Right lobe of liver (tissue), 6 donors: ENCODE data around the gene ASB7. TPM values are rescaled to one million over a fixed set of nuclear protein-coding genes. Genes with fewer than 3 reads are reported as not detected.
"Not testable (repeated sequence)": the region's sequence is repeated elsewhere in the genome, so short reads cannot be mapped to it uniquely, and the experiment has no call there.

Source experiments
- ATAC-seq, 4 donors: fragments of 200-7000 bp; cut with Tn5 transposase; one replicate each; pipeline ENCODE4 v1.9.1; 2020; ENCODE audit warnings: mild to moderate bottlenecking in 4 of 4, moderate library complexity in 4 of 4
- DNase-seq, 3 donors: peaks; one replicate each; pipeline ENCODE4 v3.0.0-alpha.2; 2020
- H3K27ac ChIP-seq, 3 donors: fragments of 200-600 bp; one replicate each; pipeline ENCODE4 v1.8.0; 2022
- H3K27me3 ChIP-seq, 2 donors: fragments of 200-600 bp; one replicate each; pipeline ENCODE4 v1.8.0; 2022
- H3K36me3 ChIP-seq, 4 donors: fragments of 200-600 bp; sonication (generic) in 1 of 4; one replicate each; pipeline versions ENCODE4 v1.5.1 to v1.8.0; 2017 to 2022; ENCODE audit warnings: control low read depth in 1 of 4
- H3K4me1 ChIP-seq, 4 donors: fragments of 200-600 bp; sonication (generic) in 1 of 4; one replicate each; pipeline versions ENCODE4 v1.5.1 to v1.8.0; 2017 to 2022; ENCODE audit warnings: control low read depth in 1 of 4
- H3K4me3 ChIP-seq, 3 donors: fragments of 200-600 bp; one replicate each; pipeline ENCODE4 v1.8.0; 2022
- H3K9me3 ChIP-seq, 4 donors: fragments of 200-600 bp; sonication (generic) in 1 of 4; one replicate each; pipeline versions ENCODE4 v1.5.1 to v1.8.0; 2017 to 2022; ENCODE audit warnings: control low read depth in 1 of 4
- CTCF ChIP-seq, 4 donors: fragments of 200-600 bp in 3 of 4; fragments of 450-650 bp in 1 of 4; IDR thresholded peaks; one replicate each; pipeline versions ENCODE4 v1.5.1 to v1.8.0; 2016 to 2022; ENCODE audit warnings: antibody characterized with exemption in 4 of 4, mild to moderate bottlenecking in 2 of 4
- POLR2A ChIP-seq: fragments of 450-650 bp; IDR thresholded peaks from one replicate; pipeline ENCODE4 v1.6.1; 2017; ENCODE audit warnings: antibody characterized with exemption, mild to moderate bottlenecking
- WGBS: methylation state at CpG from one replicate; pipeline ENCODE4 v1.1.6; 2018; ENCODE audit warnings: low coverage, low lambda C conversion rate; ENCODE audit not compliant: insufficient coverage; ENCODE audit errors: missing lambda C conversion rate; 5-methylcytosine and 5-hydroxymethylcytosine counted together
- intact Hi-C, 2 donors: fragments of 100-400 bp; cut with DNase I; formaldehyde crosslinking; loops; one replicate each; pipeline versions ENCODE4 v1.11.2 to v1.14.1; 2022
- total RNA-seq, 6 experiments: library from RNA; depleted of rRNA in 2 of 6; stranded (reverse); fragments of >200 nt in 2 of 6; fragmentation: NEBNext Ultra II Directional in 3 of 6; extraction: Animal tissue kit (Norgen Biotek cat#: 25700) in 3 of 6; gene quantifications; one replicate each; pipeline versions ENCODE4 v1.1.0 to v1.2.4, GENCODE V29; 2016 to 2023
- donor health status: DM: no; HTN: yes; CAD: no.
- donor health status: DM: no; HTN: no; CAD: no.
- donor health status: DM: no; HTN: no; CAD: no.
- donor health status: DM: no; HTN: yes; CAD: no.
- donor health status: DM: no; HTN: yes; CAD: no.

The ASB7 gene
- total RNA-seq, 6 experiments from 2014 or later, result 5.4 to 7.9 (median 7.2) TPM

- DNase-seq (no peak), ATAC-seq (no peak)
- H3K9me3 ChIP-seq, result no peaks in the 10 kb centered on the region
- 73% methylated on average over 2 of the region's 4 CpGs for WGBS
- H3K4me3 ChIP-seq, result no peak overlapping the region
- intact Hi-C loops, result no loop called here
- no peak for TF ChIP-seq POLR2A
- TF ChIP-seq CTCF (IDR thresholded peaks at IDR 0.05), result no peak
- no peaks in the 10 kb centered on the region for H3K27me3 ChIP-seq
- no peak overlapping the region for H3K27ac ChIP-seq
- peaks cover 0 to 10% (median 2%) of the 10 kb centered on the region in 4 donors for H3K36me3 ChIP-seq
- no peaks in the 10 kb centered on the region for H3K4me1 ChIP-seq
Measured at GRCh38 chr15:100573526-100573925, 28.9 kb upstream of the ASB7 start.

DNA sequence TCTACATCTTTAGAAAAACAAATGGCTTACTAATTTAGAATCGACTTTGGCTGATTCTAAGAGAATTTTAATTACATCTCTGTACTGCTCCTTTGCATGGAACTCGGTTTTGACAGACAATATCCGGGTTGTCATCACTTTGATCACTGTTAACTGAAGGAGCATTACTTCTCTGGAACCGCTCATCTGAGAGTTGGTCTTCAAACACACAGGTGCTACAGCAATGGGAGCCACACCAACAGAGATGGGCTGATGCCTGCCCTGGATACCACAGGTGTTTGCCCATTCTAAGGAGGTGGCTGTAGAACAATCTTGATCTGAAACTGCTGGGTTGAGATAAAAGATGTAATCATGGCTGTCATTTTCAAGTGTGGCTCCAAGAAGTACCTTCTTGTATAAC is 22.0 kb upstream of the ASB7 start:
- ATAC-seq (no peak), DNase-seq (no peak)
- Histone ChIP-seq H3K27me3 (no peaks in the 10 kb centered on the region), H3K4me3 (no peak overlapping the region), H3K9me3 (no peaks in the 10 kb centered on the region), H3K4me1 (no peaks in the 10 kb centered on the region), H3K27ac (no peak overlapping the region), H3K36me3 (peaks cover 0 to 7% (median 0%) of the 10 kb centered on the region in 4 donors)
- 90% methylated on average over 4 of the region's 4 CpGs for WGBS
- intact Hi-C loops, result no loop called here
- TF ChIP-seq POLR2A (no peak), CTCF (IDR thresholded peaks at IDR 0.05) (no peak)

GRCh38 chr15:100588638-100589242 is 13.6 kb upstream of the ASB7 start:
- DNase-seq (no peak), ATAC-seq (no peak)
- H3K27me3 ChIP-seq, result no peaks in the 10 kb centered on the region
- TF ChIP-seq CTCF (IDR thresholded peaks at IDR 0.05) (no peak), POLR2A (no peak)
- WGBS, result 93% methylated on average over 1 of the region's 1 CpG
- no peaks in the 10 kb centered on the region for H3K4me1 ChIP-seq
- intact Hi-C loops, result no loop called here
- H3K4me3 ChIP-seq, result no peak overlapping the region
- H3K27ac ChIP-seq, result no peak overlapping the region
- no peaks in the 10 kb centered on the region for H3K36me3 ChIP-seq
- H3K9me3 ChIP-seq, result peaks cover 0 to 7% (median 0%) of the 10 kb centered on the region in 4 donors

DNA sequence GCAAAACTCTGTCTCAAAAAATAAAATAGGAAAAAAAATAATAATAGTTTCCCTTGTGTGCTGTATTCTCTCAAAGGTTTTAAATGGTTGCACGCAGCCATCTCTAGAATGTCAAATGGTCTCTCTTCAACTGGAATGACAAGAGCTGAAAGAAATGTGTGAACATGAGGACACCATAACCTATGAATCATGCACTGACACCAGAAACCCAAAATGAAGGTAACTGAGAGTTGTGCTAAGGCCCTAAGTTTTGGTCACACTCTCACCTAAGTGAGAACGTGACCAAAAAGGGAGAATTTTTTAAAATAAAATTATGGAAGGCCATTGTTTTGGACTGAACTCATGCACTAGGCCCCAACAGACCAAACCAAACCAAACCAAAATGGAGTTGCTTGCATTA is 11.2 kb upstream of the ASB7 start:
- H3K4me1 ChIP-seq, H3K9me3 ChIP-seq, H3K27me3 ChIP-seq, intact Hi-C loops, H3K36me3 ChIP-seq, H3K27ac ChIP-seq, DNase-seq, ATAC-seq, H3K4me3 ChIP-seq: not testable (repeated sequence)
- 100% methylated on average over 2 of the region's 2 CpGs for WGBS

- no peaks in the 10 kb centered on the region for H3K36me3 ChIP-seq
- WGBS, result 50% methylated on average over 2 of the region's 2 CpGs
- no peaks in the 10 kb centered on the region for H3K27me3 ChIP-seq
- no peaks in the 10 kb centered on the region for H3K4me1 ChIP-seq
- DNase-seq (no peak), ATAC-seq (no peak)
- TF ChIP-seq CTCF (IDR thresholded peaks at IDR 0.05), result no peak
- H3K9me3 ChIP-seq, result peaks cover 0 to 7% (median 0%) of the 10 kb centered on the region in 4 donors
- no peak overlapping the region for H3K27ac ChIP-seq
- intact Hi-C loops, result no loop called here
- no peak overlapping the region for H3K4me3 ChIP-seq
Measured at GRCh38 chr15:100591835-100592234, 10.6 kb upstream of the ASB7 start.
